T-helper 17 cell (primary cell): ENCODE data around the gene TNFRSF1A. TPM values are rescaled to one million over a fixed set of nuclear protein-coding genes. Genes with fewer than 3 reads are reported as not detected.

Experiments used
- ATAC-seq: fragments of 150-1000 bp; cut with Tn5 transposase; 2 replicates; pipeline ENCODE4 v1.10.0; 2021; ENCODE audit warnings: mild to moderate bottlenecking, moderate library complexity
- DNase-seq, 3 donors: peaks; one replicate each; pipeline versions ENCODE4 v3.0.0 to v3.0.0-alpha.2; 2020 to 2021
- H3K9me3 ChIP-seq: one replicate; pipeline ENCODE4 v1.7.0; 2013; ENCODE audit warnings: low read length, mild to moderate bottlenecking; ENCODE audit not compliant: control insufficient read depth, poor library complexity, severe bottlenecking
- H3K27ac Mint-ChIP-seq: one replicate; pipeline ENCODE4 v1.8.0; 2022; ENCODE audit warnings: mild to moderate bottlenecking, moderate library complexity, mixed read lengths
- H3K27me3 Mint-ChIP-seq: one replicate; pipeline ENCODE4 v1.8.0; 2022; ENCODE audit warnings: mixed read lengths
- H3K36me3 Mint-ChIP-seq: one replicate; pipeline ENCODE4 v1.8.0; 2022; ENCODE audit warnings: low read depth, mixed read lengths
- H3K4me1 Mint-ChIP-seq: one replicate; pipeline ENCODE4 v1.8.0; 2022; ENCODE audit warnings: mild to moderate bottlenecking, mixed read lengths
- H3K4me3 Mint-ChIP-seq: one replicate; pipeline ENCODE4 v1.8.0; 2022; ENCODE audit warnings: mild to moderate bottlenecking, moderate library complexity, mixed read lengths
- total RNA-seq, 4 donors: library from RNA in 2 of 4; stranded (reverse) in 2 of 4; gene quantifications; one replicate each; pipeline ENCODE4 v1.2.3 and lab custom pipeline; 2022 to 2026

TNFRSF1A gene
- total RNA-seq, 2 donors from 2014 or later = 22.4 to 23.0 TPM

GRCh38 chr12:6369916-6370575, 28.2 kb upstream of the TNFRSF1A start:
- ATAC-seq (no peak), DNase-seq (no peak)
- H3K27me3 Mint-ChIP-seq = peaks cover 7% of the 10 kb centered on the region
- no peaks in the 10 kb centered on the region for H3K9me3 ChIP-seq
- H3K36me3 Mint-ChIP-seq = no peaks in the 10 kb centered on the region
- no peak overlapping the region for H3K4me3 Mint-ChIP-seq
- no peak overlapping the region for H3K27ac Mint-ChIP-seq
- H3K4me1 Mint-ChIP-seq = peaks cover 18% of the 10 kb centered on the region

GRCh38 chr12:6368906-6369525, 27.1 kb upstream of the TNFRSF1A start:
- H3K4me1 Mint-ChIP-seq = peaks cover 19% of the 10 kb centered on the region
- no peak for DNase-seq

GRCh38 chr12:6367969-6368892, 26.4 kb upstream of the TNFRSF1A start:
- no peak for ATAC-seq
- H3K27ac Mint-ChIP-seq = peak overlapping the region; percentile 56
- DNase-seq = no peak

More at GRCh38 chr12:6368906-6369525, 27.1 kb upstream of the TNFRSF1A start:
- H3K27me3 Mint-ChIP-seq = peaks cover 7% of the 10 kb centered on the region
- no peaks in the 10 kb centered on the region for H3K9me3 ChIP-seq
- H3K4me3 Mint-ChIP-seq = no peak overlapping the region
- H3K36me3 Mint-ChIP-seq = no peaks in the 10 kb centered on the region
- peak overlapping the region; percentile 56 for H3K27ac Mint-ChIP-seq
- no peak for ATAC-seq

GRCh38 chr12:6367065-6367968, 25.4 kb upstream of the TNFRSF1A start:
- no peak overlapping the region for H3K4me3 Mint-ChIP-seq
- peak; percentile 52 for ATAC-seq
- peaks cover 8% of the 10 kb centered on the region for H3K4me1 Mint-ChIP-seq
- H3K27ac Mint-ChIP-seq = no peak overlapping the region
- no peak for DNase-seq
- H3K27me3 Mint-ChIP-seq = no peaks in the 10 kb centered on the region
- H3K9me3 ChIP-seq = no peaks in the 10 kb centered on the region
- H3K36me3 Mint-ChIP-seq = no peaks in the 10 kb centered on the region

More at GRCh38 chr12:6367969-6368892, 26.4 kb upstream of the TNFRSF1A start:
- no peaks in the 10 kb centered on the region for H3K9me3 ChIP-seq
- Mint-ChIP-seq H3K4me3 (no peak overlapping the region), H3K27me3 (peaks cover 4% of the 10 kb centered on the region), H3K36me3 (no peaks in the 10 kb centered on the region), H3K4me1 (peaks cover 14% of the 10 kb centered on the region)

- peak overlapping the region; percentile 53 for H3K27ac Mint-ChIP-seq
- peak overlapping the region; percentile 83 for H3K4me3 Mint-ChIP-seq
- no peaks in the 10 kb centered on the region for H3K9me3 ChIP-seq
- ATAC-seq = peak; percentile 8
- no peaks in the 10 kb centered on the region for H3K36me3 Mint-ChIP-seq
- H3K4me1 Mint-ChIP-seq = peaks cover 20% of the 10 kb centered on the region
- DNase-seq = no peak
- no peaks in the 10 kb centered on the region for H3K27me3 Mint-ChIP-seq
Observed at GRCh38 chr12:6364044-6364374, 22.1 kb upstream of the TNFRSF1A start.

GRCh38 chr12:6363330-6364043, 21.6 kb upstream of the TNFRSF1A start:
- peak overlapping the region; percentile 53 for H3K27ac Mint-ChIP-seq
- H3K4me1 Mint-ChIP-seq = peaks cover 20% of the 10 kb centered on the region
- ATAC-seq (peak; percentile 89), DNase-seq (peak in 2 of 3 donors; percentile 69 to 72)
- no peaks in the 10 kb centered on the region for H3K36me3 Mint-ChIP-seq
- H3K27me3 Mint-ChIP-seq = no peaks in the 10 kb centered on the region
- peak overlapping the region; percentile 83 for H3K4me3 Mint-ChIP-seq
- no peaks in the 10 kb centered on the region for H3K9me3 ChIP-seq

- Mint-ChIP-seq H3K27ac (no peak overlapping the region), H3K4me1 (peaks cover 20% of the 10 kb centered on the region), H3K4me3 (peak overlapping the region; percentile 83)
Observed at GRCh38 chr12:6363010-6363329, 21.1 kb upstream of the TNFRSF1A start.

GRCh38 chr12:6362403-6362802, 20.5 kb upstream of the TNFRSF1A start:
- no peak overlapping the region for H3K27ac Mint-ChIP-seq
- ATAC-seq (no peak), DNase-seq (no peak)
- no peaks in the 10 kb centered on the region for H3K36me3 Mint-ChIP-seq
- no peaks in the 10 kb centered on the region for H3K9me3 ChIP-seq
- H3K27me3 Mint-ChIP-seq = no peaks in the 10 kb centered on the region
- H3K4me1 Mint-ChIP-seq = peaks cover 19% of the 10 kb centered on the region
- peak overlapping the region; percentile 78 for H3K4me3 Mint-ChIP-seq

More at GRCh38 chr12:6363010-6363329, 21.1 kb upstream of the TNFRSF1A start:
- H3K9me3 ChIP-seq = no peaks in the 10 kb centered on the region
- DNase-seq (no peak), ATAC-seq (no peak)
- Mint-ChIP-seq H3K36me3 (no peaks in the 10 kb centered on the region), H3K27me3 (no peaks in the 10 kb centered on the region)

GRCh38 chr12:6361834-6362233, 20.0 kb upstream of the TNFRSF1A start:
- Mint-ChIP-seq H3K4me3 (peak overlapping the region; percentile 78), H3K27me3 (peaks cover 2% of the 10 kb centered on the region), H3K27ac (no peak overlapping the region), H3K4me1 (peaks cover 17% of the 10 kb centered on the region), H3K36me3 (no peaks in the 10 kb centered on the region)
- ATAC-seq (peak; percentile 19), DNase-seq (no peak)
- no peaks in the 10 kb centered on the region for H3K9me3 ChIP-seq

GRCh38 chr12:6360578-6361490, 19.0 kb upstream of the TNFRSF1A start:
- Mint-ChIP-seq H3K4me1 (peaks cover 20% of the 10 kb centered on the region), H3K4me3 (no peak overlapping the region), H3K27me3 (peaks cover 12% of the 10 kb centered on the region), H3K27ac (peak overlapping the region; percentile 83), H3K36me3 (peaks cover 4% of the 10 kb centered on the region)
- H3K9me3 ChIP-seq = no peaks in the 10 kb centered on the region
- ATAC-seq (no peak), DNase-seq (no peak)

GRCh38 chr12:6360080-6360571, 18.2 kb upstream of the TNFRSF1A start:
- DNase-seq = no peak
- Mint-ChIP-seq H3K27me3 (peaks cover 18% of the 10 kb centered on the region), H3K36me3 (peaks cover 4% of the 10 kb centered on the region), H3K4me1 (peaks cover 26% of the 10 kb centered on the region), H3K4me3 (no peak overlapping the region), H3K27ac (no peak overlapping the region)
- H3K9me3 ChIP-seq = no peaks in the 10 kb centered on the region
- no peak for ATAC-seq
